ENCODE data around the gene TASP1. TPM values are rescaled to one million over a fixed set of nuclear protein-coding genes. Genes with fewer than 3 reads are reported as not detected.

The TASP1 gene
- total and polyA plus RNA-seq, 8 donors: 5.8 to 13.0 (median 7.8) TPM

GRCh38 chr20:13348311-13349234, 290.2 kb downstream of the TASP1 start:
- FAIRE-seq: no peak
- H3K4me3 ChIP-seq: no peak overlapping the region
- no peaks in the 10 kb centered on the region for H3K27me3 ChIP-seq
- H3K27ac ChIP-seq: no peak overlapping the region
- WGBS, 2 donors: 84 to 90% methylated on average over 9 of the region's 9 CpGs
- no peaks in the 10 kb centered on the region for H3K36me3 ChIP-seq
- no peak for ATAC-seq
- intact Hi-C loops (cut with DNase I): no loop called here
- DNase-seq: no peak
- no peaks in the 10 kb centered on the region for H3K4me1 ChIP-seq
- no peaks in the 10 kb centered on the region for H3K9me3 ChIP-seq
- TF ChIP-seq CTCF (IDR thresholded peaks at IDR 0.05): no peak

- H3K4me1 ChIP-seq: no peaks in the 10 kb centered on the region
- ATAC-seq (no peak), FAIRE-seq (no peak), DNase-seq (no peak)
- H3K36me3 ChIP-seq: no peaks in the 10 kb centered on the region
- no peaks in the 10 kb centered on the region for H3K27me3 ChIP-seq
- H3K27ac ChIP-seq: no peak overlapping the region
- no peaks in the 10 kb centered on the region for H3K9me3 ChIP-seq
- H3K4me3 ChIP-seq: no peak overlapping the region
- 89 to 92% methylated on average over 9 of the region's 9 CpGs for whole genome bisulfite sequencing, 2 donors
- TF ChIP-seq CTCF (IDR thresholded peaks at IDR 0.05): no peak
- intact Hi-C loops (cut with DNase I): no loop called here
Measured at GRCh38 chr20:13344671-13345070, 294.1 kb downstream of the TASP1 start.

GRCh38 chr20:13342469-13343242, 296.1 kb downstream of the TASP1 start:
- no peaks in the 10 kb centered on the region for H3K36me3 ChIP-seq
- ATAC-seq (no peak), FAIRE-seq (no peak), DNase-seq (no peak)
- H3K4me1 ChIP-seq: no peaks in the 10 kb centered on the region
- no peak for TF ChIP-seq CTCF (IDR thresholded peaks at IDR 0.05)
- no peak overlapping the region for H3K4me3 ChIP-seq
- WGBS, 2 donors: 88 to 92% methylated on average over 12 of the region's 12 CpGs
- H3K27me3 ChIP-seq: no peaks in the 10 kb centered on the region
- intact Hi-C loops (cut with DNase I): no loop called here
- H3K9me3 ChIP-seq: no peaks in the 10 kb centered on the region
- H3K27ac ChIP-seq: no peak overlapping the region

- TF ChIP-seq CTCF (IDR thresholded peaks at IDR 0.05): no peak
- Histone ChIP-seq H3K4me1 (no peaks in the 10 kb centered on the region), H3K27me3 (no peaks in the 10 kb centered on the region), H3K4me3 (no peak overlapping the region), H3K27ac (no peak overlapping the region), H3K36me3 (no peaks in the 10 kb centered on the region), H3K9me3 (no peaks in the 10 kb centered on the region)
- 83 to 85% methylated on average over 9 of the region's 9 CpGs for WGBS, 2 donors
- FAIRE-seq: no peak
- intact Hi-C loops (cut with DNase I): no loop called here
- no peak for DNase-seq
- ATAC-seq: no peak
Measured at GRCh38 chr20:13341737-13342393, 296.9 kb downstream of the TASP1 start.

Data from pancreas (tissue), 10 donors.